Stimulated activated CD4-positive, alpha-beta T cell treated with anti-CD3 and anti-CD28 coated beads, Interleukin-1b, Interleukin-23, amount 100 ng/mL, for 24 hours (primary cell): ENCODE data around the gene SMIM35.

Experiments
- DNase-seq, 4 experiments: peaks; one replicate each; pipeline ENCODE4 v3.0.0-alpha.2; 2020; ENCODE audit warnings: low read depth in 4 of 4, low spot score in 1 of 4

The SMIM35 gene

DNA sequence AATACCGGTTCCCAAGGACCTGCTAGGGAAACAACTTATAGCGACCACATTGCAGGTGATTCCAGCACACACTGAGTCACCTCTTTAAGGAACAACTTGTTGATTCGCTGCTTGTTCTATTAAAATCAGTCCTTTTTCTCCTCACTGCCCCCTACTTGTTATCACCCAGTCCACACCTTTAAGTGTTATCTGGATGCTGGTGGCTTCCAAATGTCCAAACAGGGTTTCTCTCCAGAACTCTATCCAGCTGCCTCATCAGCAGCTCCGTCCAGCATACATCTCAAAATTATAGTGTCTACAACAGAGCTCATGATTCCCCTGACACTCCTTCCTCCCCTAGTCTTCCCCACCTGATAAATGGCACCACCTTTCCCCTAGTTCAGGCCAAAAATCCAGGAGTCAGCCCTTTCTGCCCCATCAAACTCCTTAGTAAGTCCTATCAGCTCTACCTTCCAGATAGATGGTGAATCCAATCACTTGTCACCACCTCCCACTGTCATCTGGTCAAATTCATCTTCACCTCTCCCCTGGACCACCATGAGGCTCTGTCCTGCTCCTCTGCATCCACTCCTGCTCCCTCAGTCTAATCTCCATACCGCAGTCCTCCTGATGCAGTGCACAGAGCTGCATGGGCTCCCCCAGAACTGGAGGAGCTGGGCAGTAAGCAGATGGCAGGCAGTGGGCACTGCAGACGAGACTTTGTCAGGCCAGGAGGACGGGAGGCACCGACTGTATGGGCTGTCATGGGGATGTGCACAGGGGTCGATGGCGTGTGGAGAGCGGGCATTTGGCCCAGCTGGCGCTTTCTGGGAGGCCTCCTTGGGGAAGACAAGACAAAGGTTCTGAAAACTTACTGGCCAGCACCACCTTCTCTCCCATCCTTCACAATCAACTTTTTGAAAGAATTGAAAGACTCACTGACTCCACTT is 81.3 kb downstream of the SMIM35 start:
- no peak for DNase-seq

- DNase-seq: no peak
Observed at GRCh38 chr11:118004543-118005223, 82.1 kb downstream of the SMIM35 start.

GRCh38 chr11:118003456-118003855 is 83.3 kb downstream of the SMIM35 start:
- no peak for DNase-seq

GRCh38 chr11:118002541-118003423 is 84.0 kb downstream of the SMIM35 start:
- peak in 2 of 4 experiments; percentile 35 to 68 for DNase-seq

DNA sequence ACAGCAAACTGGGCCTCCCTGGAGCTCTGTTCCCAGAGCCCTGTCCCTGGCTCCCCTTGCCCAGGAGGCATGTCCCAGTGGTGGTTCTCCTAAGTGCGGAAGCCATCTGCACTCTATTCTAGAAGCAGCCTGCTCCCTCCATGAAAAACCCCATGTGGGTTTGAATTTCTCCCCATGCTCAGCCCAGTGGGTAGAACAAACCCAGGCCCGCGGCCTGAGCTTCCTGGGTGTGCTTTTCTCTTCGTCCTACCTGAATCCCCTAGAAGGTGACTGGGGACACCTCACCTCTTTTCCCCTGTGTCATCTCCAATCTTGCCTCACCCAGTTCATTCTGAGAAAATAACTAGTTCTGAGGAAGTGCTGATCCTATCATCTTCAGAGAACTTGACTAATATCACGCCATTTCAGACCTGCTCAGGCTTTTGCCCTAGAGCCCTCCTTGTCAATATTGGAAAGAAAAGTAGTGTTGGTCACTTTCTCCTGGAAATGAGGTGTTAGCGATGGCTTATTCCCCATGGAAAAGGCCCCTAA is 84.7 kb downstream of the SMIM35 start:
- peak in 1 of 4 experiments; percentile 58 for DNase-seq

- no peak for DNase-seq
Observed at GRCh38 chr11:118001494-118001971, 85.2 kb downstream of the SMIM35 start.

- no peak for DNase-seq
Observed at GRCh38 chr11:118000850-118001228, 85.9 kb downstream of the SMIM35 start.

DNA sequence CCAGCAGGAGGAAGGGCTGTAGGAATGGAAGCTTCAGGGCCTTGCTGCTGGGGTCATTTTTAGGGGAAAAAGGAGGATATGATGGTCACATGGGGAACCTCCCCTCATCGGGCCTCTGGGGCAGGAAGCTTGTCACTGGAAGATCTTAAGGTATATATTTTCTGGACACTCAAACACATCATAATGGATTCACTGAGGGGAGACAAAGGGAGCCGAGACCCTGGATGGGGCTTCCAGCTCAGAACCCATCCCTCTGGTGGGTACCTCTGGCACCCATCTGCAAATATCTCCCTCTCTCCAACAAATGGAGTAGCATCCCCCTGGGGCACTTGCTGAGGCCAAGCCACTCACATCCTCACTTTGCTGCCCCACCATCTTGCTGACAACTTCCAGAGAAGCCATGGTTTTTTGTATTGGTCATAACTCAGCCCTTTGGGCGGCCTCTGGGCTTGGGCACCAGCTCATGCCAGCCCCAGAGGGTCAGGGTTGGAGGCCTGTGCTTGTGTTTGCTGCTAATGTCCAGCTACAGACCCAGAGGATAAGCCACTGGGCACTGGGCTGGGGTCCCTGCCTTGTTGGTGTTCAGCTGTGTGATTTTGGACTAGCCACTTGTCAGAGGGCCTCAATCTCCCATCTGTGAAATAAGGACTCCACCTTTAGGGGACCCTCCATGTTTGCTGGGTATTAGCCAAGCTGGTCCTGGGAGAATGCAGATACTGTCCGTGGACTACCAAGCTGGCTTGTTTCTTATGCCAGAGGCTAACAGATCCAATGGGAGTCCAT is 86.5 kb downstream of the SMIM35 start:
- DNase-seq: no peak

- no peak for DNase-seq
Observed at GRCh38 chr11:117999354-117999993, 87.3 kb downstream of the SMIM35 start.

GRCh38 chr11:117998664-117999353 is 88.0 kb downstream of the SMIM35 start:
- no peak for DNase-seq

DNA sequence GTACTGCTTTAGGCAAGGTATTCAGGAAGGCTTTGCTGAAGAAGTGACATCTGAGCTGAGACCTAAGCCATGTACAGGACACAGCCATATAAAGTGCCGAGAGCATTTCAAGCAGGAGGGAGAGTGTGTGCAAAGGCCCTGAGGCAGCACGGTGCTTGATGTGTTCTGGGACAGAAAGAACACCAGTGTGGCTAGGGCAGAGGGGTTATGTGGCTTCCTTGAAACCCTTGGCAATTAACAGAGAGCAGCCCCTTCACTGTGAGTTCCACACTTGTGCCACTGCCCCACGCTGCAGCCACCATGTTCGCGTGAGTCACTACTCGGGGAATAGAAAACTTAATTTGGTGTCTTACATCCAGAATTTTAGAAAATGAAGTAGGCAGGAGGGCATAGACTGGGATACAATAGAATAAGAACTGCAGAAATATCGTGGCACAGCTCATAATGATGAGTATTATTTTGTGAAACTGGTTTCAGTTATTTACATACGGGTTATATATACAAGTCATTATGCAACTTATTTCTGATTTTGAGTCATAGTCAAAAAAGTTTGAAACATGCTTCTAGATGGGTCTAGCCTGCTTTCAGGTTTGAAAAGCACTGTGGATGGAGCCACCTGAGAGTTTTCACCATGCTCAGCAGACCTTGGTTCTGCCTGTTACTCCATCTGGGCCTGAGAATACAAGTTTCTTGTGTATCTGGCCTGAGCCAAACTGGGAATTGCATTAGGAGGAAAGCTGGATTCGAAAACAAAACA is 88.8 kb downstream of the SMIM35 start:
- no peak for DNase-seq

DNA sequence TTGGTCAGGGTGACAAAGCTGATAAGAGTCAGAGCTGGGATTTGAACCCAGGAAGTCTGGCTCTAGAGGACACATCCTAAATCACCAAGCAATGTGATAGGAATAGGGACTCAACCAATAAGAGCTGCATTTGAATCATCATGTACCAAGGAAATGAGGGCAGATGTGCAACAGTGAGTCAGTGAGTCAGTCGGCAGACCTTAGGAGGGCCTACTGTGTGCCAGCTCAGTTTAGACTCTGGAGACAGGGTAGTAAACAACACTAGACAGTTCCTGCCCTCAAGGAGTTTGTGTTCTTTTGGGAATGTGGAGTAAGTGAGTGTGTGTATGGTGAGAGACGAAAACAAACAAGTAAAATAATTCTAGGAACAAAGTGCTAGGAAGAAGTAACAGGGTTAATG is 89.4 kb downstream of the SMIM35 start:
- DNase-seq: no peak

DNA sequence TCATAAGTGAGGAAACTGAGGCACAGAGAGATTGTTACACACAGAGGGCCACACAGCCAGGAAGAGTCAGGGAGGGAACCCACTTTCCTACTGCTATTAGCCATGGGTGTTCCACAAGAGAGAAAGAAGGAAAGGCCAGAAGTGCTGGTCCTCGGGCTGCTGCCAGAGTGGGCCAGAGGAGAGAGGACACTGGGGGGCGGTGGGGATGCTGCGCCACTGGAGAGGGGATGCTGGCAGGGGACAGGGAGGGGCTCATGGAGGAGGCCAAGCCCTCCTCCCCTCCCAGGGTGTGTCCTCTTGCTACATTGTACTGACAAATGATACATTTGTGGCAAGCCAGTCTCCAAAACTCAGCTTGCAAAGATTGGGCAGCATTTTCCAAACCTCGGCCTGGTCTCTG is 90.7 kb downstream of the SMIM35 start:
- no peak for DNase-seq

DNA sequence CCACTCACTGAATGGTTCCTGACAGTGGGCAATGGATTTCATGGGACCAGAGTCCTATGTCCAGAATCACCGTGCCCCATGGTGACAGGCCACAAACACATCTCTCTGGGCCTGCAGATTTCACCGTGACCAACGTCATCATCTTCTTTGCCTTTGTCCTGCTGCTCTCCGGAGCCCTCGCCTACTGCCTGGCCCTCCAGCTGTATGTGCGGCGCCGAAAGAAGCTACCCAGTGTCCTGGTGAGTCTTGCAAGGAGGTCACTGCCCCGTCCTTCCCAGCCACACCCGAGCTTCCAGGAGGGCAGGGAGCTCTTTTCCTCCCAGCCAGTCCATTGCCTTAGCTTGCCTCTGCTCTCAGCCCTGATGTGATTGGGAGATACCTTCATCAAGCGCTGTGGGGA is 91.3 kb downstream of the SMIM35 start:
- no peak for DNase-seq

DNA sequence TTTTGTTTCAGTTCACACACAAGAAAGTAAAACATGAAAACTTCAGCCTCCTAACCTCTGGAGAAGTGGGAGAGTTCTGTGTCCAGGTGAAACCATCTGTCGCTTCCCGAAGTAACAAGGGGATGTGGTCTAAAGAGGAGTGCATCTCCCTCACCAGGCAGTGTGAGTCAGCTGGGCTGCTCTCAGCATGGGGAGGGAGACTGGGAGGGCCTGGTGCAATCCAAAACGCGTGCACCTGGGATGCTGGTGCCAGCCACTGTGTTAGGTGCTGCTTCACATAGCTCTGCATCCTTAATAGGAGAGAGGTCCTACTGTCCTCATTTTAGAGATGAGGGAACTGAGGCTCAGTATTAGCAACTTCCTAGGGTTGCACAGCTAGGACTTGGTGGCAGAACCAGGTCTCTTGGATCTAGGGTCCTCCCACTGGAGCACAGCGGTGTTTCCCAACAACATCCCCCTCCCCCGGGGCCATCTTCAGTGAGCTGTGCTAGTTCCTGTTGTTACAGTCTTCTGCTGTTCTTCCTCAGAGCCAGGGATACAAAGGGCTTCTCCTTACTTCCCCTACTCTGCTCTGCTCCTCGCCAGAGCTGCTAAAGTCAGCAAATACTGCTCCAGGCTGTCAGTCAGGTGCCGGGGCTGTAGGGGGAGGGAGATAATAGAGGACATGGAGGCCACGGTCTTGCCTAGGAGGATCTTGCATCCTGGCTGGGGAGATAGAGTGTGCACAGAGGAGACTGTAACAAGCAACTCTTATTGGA is 92.6 kb downstream of the SMIM35 start:
- no peak for DNase-seq

DNA sequence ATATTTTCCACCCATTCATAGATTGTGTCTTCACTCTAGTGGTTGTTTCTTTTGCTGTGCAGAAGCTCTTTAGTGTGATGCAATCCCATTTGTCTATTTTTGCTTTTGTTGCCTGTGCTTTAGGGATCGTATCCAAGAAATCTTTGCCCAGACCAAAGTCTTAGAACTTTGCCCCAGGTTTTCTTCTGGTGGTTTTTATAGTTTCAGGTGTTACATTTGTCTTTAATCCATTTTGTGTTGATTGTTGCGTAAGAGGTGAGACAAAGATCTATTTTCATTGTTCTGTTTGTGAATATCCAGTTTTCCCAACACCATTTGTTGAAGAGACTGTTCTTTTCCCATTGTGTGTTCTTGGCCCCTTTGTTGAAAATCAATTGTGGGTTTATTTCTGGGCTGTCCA is 94.1 kb downstream of the SMIM35 start:
- no peak for DNase-seq

- no peak for DNase-seq
Observed at GRCh38 chr11:117992136-117992535, 94.6 kb downstream of the SMIM35 start.
